Keratinocyte (primary cell): ENCODE results near the gene CATSPERZ. TPM values are rescaled to one million over a fixed set of nuclear protein-coding genes. Genes with fewer than 3 reads are reported as not detected.

Experiments
- DNase-seq: peaks from one replicate; pipeline ENCODE4 v3.0.0-alpha.2; 2011; ENCODE audit warnings: low read depth, missing footprints, low spot score
- FAIRE-seq: peaks from 2 replicates; lab custom pipeline; 2011; peaks lifted over from hg19 to GRCh38; lab: Jason Lieb, UNC
- H2AFZ ChIP-seq: 2 replicates; pipeline ENCODE4 v1.6.0; 2012; ENCODE audit warnings: low read length, control low read depth, inconsistent platforms; ENCODE audit not compliant: control insufficient read depth
- H3K27ac ChIP-seq: 2 replicates; pipeline ENCODE4 v1.5.1; 2011; ENCODE audit warnings: low read length; ENCODE audit not compliant: control insufficient read depth, insufficient read depth
- H3K27me3 ChIP-seq: 3 replicates; pipeline ENCODE4 v1.6.0; 2011; ENCODE audit warnings: low read length; ENCODE audit not compliant: control insufficient read depth, insufficient read depth; ENCODE audit errors: extremely low read depth
- H3K36me3 ChIP-seq, 2 experiments: 2 replicates in 1 of 2; 3 replicates in 1 of 2; pipeline ENCODE4 v1.5.1; 2011; ENCODE audit warnings: low read length in 2 of 2, mild to moderate bottlenecking in 1 of 2; ENCODE audit not compliant: control insufficient read depth in 2 of 2, insufficient read depth in 2 of 2; ENCODE audit errors: extremely low read depth in 1 of 2
- H3K4me1 ChIP-seq: 3 replicates; pipeline ENCODE4 v1.5.1; 2011; ENCODE audit warnings: low read length; ENCODE audit not compliant: control insufficient read depth, insufficient read depth; ENCODE audit errors: extremely low read depth
- H3K4me2 ChIP-seq: 3 replicates; pipeline ENCODE4 v1.6.0; 2011; ENCODE audit warnings: low read depth, low read length; ENCODE audit not compliant: control insufficient read depth, insufficient read depth; ENCODE audit errors: extremely low read depth
- H3K4me3 ChIP-seq, 3 experiments: fragments of 200-600 bp in 1 of 3; sonication (generic) in 1 of 3; 2 replicates in 2 of 3; 3 replicates in 1 of 3; pipeline ENCODE4 v1.5.1; 2011 to 2016; ENCODE audit warnings: low read length in 3 of 3, mild to moderate bottlenecking in 3 of 3, control low read depth in 2 of 3, inconsistent platforms in 1 of 3, low read depth in 1 of 3, mixed read lengths in 1 of 3, mixed run types in 1 of 3, moderate library complexity in 1 of 3; ENCODE audit not compliant: control insufficient read depth in 2 of 3, insufficient read depth in 2 of 3; ENCODE audit errors: extremely low read depth in 1 of 3
- H3K79me2 ChIP-seq: 2 replicates; pipeline ENCODE4 v1.6.0; 2012; ENCODE audit warnings: low read length; ENCODE audit not compliant: control insufficient read depth, insufficient read depth
- H3K9ac ChIP-seq: 3 replicates; pipeline ENCODE4 v1.6.0; 2011; ENCODE audit warnings: low read length; ENCODE audit not compliant: control insufficient read depth, insufficient read depth; ENCODE audit errors: extremely low read depth
- H3K9me1 ChIP-seq: 3 replicates; pipeline ENCODE4 v1.6.0; 2011; ENCODE audit warnings: low read length; ENCODE audit not compliant: control insufficient read depth, insufficient read depth; ENCODE audit errors: extremely low read depth
- H3K9me3 ChIP-seq: 2 replicates; pipeline ENCODE4 v1.5.1; 2012; ENCODE audit warnings: low read depth, low read length; ENCODE audit not compliant: control insufficient read depth
- H4K20me1 ChIP-seq: 3 replicates; pipeline ENCODE4 v1.6.0; 2011; ENCODE audit warnings: low read length; ENCODE audit not compliant: control insufficient read depth, insufficient read depth; ENCODE audit errors: extremely low read depth
- CTCF ChIP-seq, 3 experiments: IDR thresholded peaks in 1 of 3; conservative IDR thresholded peaks in 1 of 3; optimal IDR thresholded peaks in 1 of 3; 2 replicates in 2 of 3; 3 replicates in 1 of 3; pipeline versions ENCODE3 to v1.5.1; 2011; ENCODE audit warnings: low read length in 3 of 3, mild to moderate bottlenecking in 3 of 3, moderate library complexity in 2 of 3, control low read depth in 1 of 3, inconsistent platforms in 1 of 3; ENCODE audit not compliant: insufficient read depth in 2 of 3; ENCODE audit errors: extremely low read depth in 1 of 3
- EZH2 ChIP-seq: IDR thresholded peaks from one replicate; pipeline ENCODE4 v1.6.1; 2012; ENCODE audit warnings: inconsistent platforms, mild to moderate bottlenecking, low read length, moderate library complexity
- dilution Hi-C: fragments of 300-500 bp; cut with MboI; formaldehyde crosslinking; loops from one replicate; pipeline ENCODE4 v1.7.0; 2020; ENCODE audit warnings: low sequenced_read_pairs; ENCODE audit not compliant: extremely low pct_ligation_motif_present
- polyA plus RNA-seq, 5 experiments: library from polyadenylated mRNA; depleted of rRNA in 3 of 5; stranded (reverse) in 3 of 5; stranded (forward) in 1 of 5; unstranded in 1 of 5; fragments of >200 nt; gene quantifications; 1 replicate in 1 of 5; 2 replicates in 3 of 5; 3 replicates in 1 of 5; pipeline versions ENCODE4 v1.2.1 to v1.2.3, GENCODE V29; 2011 to 2012; ENCODE audit warnings: missing spikeins in 2 of 5, low read depth in 1 of 5, low replicate concordance in 1 of 5
- small RNA-seq, 3 experiments: library from RNA; depleted of rRNA; stranded (forward); fragments of <200 nt; gene quantifications; one replicate each; pipeline ENCODE3, GENCODE V24; 2012; ENCODE audit warnings: low read depth in 3 of 3, low replicate concordance in 1 of 3; ENCODE audit not compliant: insufficient read length in 3 of 3

The CATSPERZ gene
- polyA plus RNA-seq, 1 donor (not counting 4 experiments of a cell fraction or from before 2014, with no cell fraction given), result 0.29 TPM

GRCh38 chr11:64353715-64354506, 53.8 kb downstream of the CATSPERZ start:
- TF ChIP-seq EZH2 (no peak), CTCF (optimal IDR thresholded peaks at IDR 0.05 in 1 of 3, IDR thresholded peaks at IDR 0.05 in 1 of 3, conservative IDR thresholded peaks at IDR 0.05 in 1 of 3; ENCODE audit: extremely low read depth in 1 of 3, insufficient read depth in 2 of 3, low read length in 3 of 3) (no peak)
- no peaks in the 10 kb centered on the region for H3K9me3 ChIP-seq
- H3K4me1 ChIP-seq, result peaks cover 34% of the 10 kb centered on the region
- dilution Hi-C loops, result no loop called here
- no peak overlapping the region for H2AFZ ChIP-seq
- H4K20me1 ChIP-seq, result no peaks in the 10 kb centered on the region
- H3K27ac ChIP-seq, result no peak overlapping the region
- H3K4me3 ChIP-seq, result no peak overlapping the region
- H3K9ac ChIP-seq, result no peak overlapping the region
- DNase-seq (no peak), FAIRE-seq (no peak)
- H3K79me2 ChIP-seq, result no peaks in the 10 kb centered on the region
- peaks cover 3% of the 10 kb centered on the region for H3K9me1 ChIP-seq
- H3K36me3 ChIP-seq, result no peaks in the 10 kb centered on the region
- no peak overlapping the region for H3K4me2 ChIP-seq
- H3K27me3 ChIP-seq, result no peaks in the 10 kb centered on the region

Small RNAs within 50 kb of the gene (small RNA-seq; reads per million reads assigned to genes)
- gene MIR7155 (0 to 3.7 (median 1.8) reads per million in 3 experiments), gene RF00019 (0 reads per million in 3 experiments)

Other genes with a start within 250 kb of the CATSPERZ start
- gene MACROD1, start 134.2 kb upstream of the CATSPERZ start, polyA plus RNA-seq, result 2.7 to 6.7 TPM (median 4.6 TPM) in 3 replicates
- 157 to 215 TPM (median 206 TPM) in 3 replicates for gene STIP1, start 114.2 kb upstream of the CATSPERZ start, polyA plus RNA-seq
- 0.26 to 1.9 TPM (median 0.98 TPM) in 3 replicates for gene FERMT3, start 93.6 kb upstream of the CATSPERZ start, polyA plus RNA-seq
- 15.5 to 20.3 TPM (median 18.3 TPM) in 3 replicates for gene TRPT1, start 74.2 kb upstream of the CATSPERZ start, polyA plus RNA-seq
- gene NUDT22, start 74.1 kb upstream of the CATSPERZ start, polyA plus RNA-seq, result 22.6 to 55.6 TPM (median 31.1 TPM) in 3 replicates
- gene DNAJC4, start 69.8 kb upstream of the CATSPERZ start, polyA plus RNA-seq, result 10.1 to 24.7 TPM (median 12.2 TPM) in 3 replicates
- 9.7 to 23.3 TPM (median 10.0 TPM) in 3 replicates for gene VEGFB, start 65.8 kb upstream of the CATSPERZ start, polyA plus RNA-seq
- 40.3 to 57.7 TPM (median 51.9 TPM) in 3 replicates for gene FKBP2, start 59.3 kb upstream of the CATSPERZ start, polyA plus RNA-seq
- gene PPP1R14B, start 53.4 kb upstream of the CATSPERZ start, polyA plus RNA-seq, result 182 to 254 TPM (median 208 TPM) in 3 replicates
- gene PLCB3, start 48.8 kb upstream of the CATSPERZ start, polyA plus RNA-seq, result 32.5 to 46.9 TPM (median 42.0 TPM) in 3 replicates
- gene BAD, start 15.7 kb upstream of the CATSPERZ start, polyA plus RNA-seq, result 58.3 to 86.9 TPM (median 61.2 TPM) in 3 replicates
- 6.6 to 11.7 TPM (median 9.8 TPM) in 3 replicates for gene GPR137, start 14.5 kb upstream of the CATSPERZ start, polyA plus RNA-seq
- not detected in 3 replicates for gene KCNK4, start 9.1 kb upstream of the CATSPERZ start, polyA plus RNA-seq
- 20.8 to 33.9 TPM (median 25.9 TPM) in 3 replicates for gene ESRRA, start 5.2 kb downstream of the CATSPERZ start, polyA plus RNA-seq
- 238 to 408 TPM (median 297 TPM) in 3 replicates for gene TRMT112, start 17.2 kb downstream of the CATSPERZ start, polyA plus RNA-seq
- gene PRDX5, start 17.8 kb downstream of the CATSPERZ start, polyA plus RNA-seq, result 590 to 817 TPM (median 591 TPM) in 3 replicates
- gene CCDC88B, start 39.8 kb downstream of the CATSPERZ start, polyA plus RNA-seq, result 2.9 to 5.3 TPM (median 3.7 TPM) in 3 replicates
- 46.5 to 62.7 TPM (median 52.4 TPM) in 3 replicates for gene RPS6KA4, start 58.8 kb downstream of the CATSPERZ start, polyA plus RNA-seq